Loucy (cell line): ENCODE results near the gene TOR1B.
"Not testable (repeated sequence)": the region's sequence is repeated elsewhere in the genome, so short reads cannot be mapped to it uniquely, and the experiment has no call there.

Experiments
- EZH2phosphoT487 ChIP-seq: fragments of 200-600 bp; IDR thresholded peaks from 2 replicates; pipeline ENCODE4 v1.6.1; 2018; ENCODE audit warnings: antibody characterized with exemption, mild to moderate bottlenecking, moderate library complexity, borderline replicate concordance
- TF ChIP-seq, protein P1 (sequence below): fragments of 200-600 bp; sonication (generic); conservative IDR thresholded peaks from 2 replicates; pipeline ENCODE4 v1.5.1; 2014; ENCODE audit warnings: mild to moderate bottlenecking, antibody characterized with exemption, low read length

DNA sequence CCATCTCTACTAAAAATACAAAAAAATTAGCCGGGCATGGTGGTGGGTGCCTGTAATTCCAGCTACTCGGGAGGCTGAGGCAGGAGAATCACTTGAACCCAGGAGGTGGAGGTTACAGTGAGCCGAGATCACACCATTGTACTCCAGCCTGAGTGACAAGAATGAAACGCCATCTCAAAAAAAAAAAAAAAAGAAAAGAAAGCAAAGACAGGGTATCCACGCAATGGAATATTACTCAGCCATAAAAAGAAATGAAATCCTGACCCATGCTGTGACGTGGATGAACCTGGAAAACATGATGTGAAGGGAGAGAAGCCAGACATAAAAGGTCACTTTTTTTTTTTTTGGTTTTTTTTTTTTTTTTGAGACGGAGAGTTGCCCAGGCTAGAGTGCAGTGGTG is 42.2 kb upstream of the TOR1B start:
- TF ChIP-seq, protein P1, sequence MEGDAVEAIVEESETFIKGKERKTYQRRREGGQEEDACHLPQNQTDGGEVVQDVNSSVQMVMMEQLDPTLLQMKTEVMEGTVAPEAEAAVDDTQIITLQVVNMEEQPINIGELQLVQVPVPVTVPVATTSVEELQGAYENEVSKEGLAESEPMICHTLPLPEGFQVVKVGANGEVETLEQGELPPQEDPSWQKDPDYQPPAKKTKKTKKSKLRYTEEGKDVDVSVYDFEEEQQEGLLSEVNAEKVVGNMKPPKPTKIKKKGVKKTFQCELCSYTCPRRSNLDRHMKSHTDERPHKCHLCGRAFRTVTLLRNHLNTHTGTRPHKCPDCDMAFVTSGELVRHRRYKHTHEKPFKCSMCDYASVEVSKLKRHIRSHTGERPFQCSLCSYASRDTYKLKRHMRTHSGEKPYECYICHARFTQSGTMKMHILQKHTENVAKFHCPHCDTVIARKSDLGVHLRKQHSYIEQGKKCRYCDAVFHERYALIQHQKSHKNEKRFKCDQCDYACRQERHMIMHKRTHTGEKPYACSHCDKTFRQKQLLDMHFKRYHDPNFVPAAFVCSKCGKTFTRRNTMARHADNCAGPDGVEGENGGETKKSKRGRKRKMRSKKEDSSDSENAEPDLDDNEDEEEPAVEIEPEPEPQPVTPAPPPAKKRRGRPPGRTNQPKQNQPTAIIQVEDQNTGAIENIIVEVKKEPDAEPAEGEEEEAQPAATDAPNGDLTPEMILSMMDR = not testable (repeated sequence)
- not testable (repeated sequence) for TF ChIP-seq EZH2phosphoT487
